PC-3 (cell line): ENCODE results near the gene TM2D1. TPM values are rescaled to one million over a fixed set of nuclear protein-coding genes. Genes with fewer than 3 reads are reported as not detected.

Experiments
- ATAC-seq: fragments of 200-7000 bp; cut with Tn5 transposase; 2 replicates; pipeline ENCODE4 v1.9.1; 2020; ENCODE audit warnings: mild to moderate bottlenecking, moderate library complexity
- BruUV-seq: library from RNA; stranded (reverse); fragments of 400-500 nt; replicated peaks from 2 replicates; lab custom pipeline; 2021; lab: Mats Ljungman, UMichigan
- CTCF ChIA-PET: fragments of 300-600 bp; sonication (Branson Sonifier 250); formaldehyde crosslinking; loops from one replicate; lab custom pipeline; 2022; ENCODE audit warnings: antibody characterized with exemption; lab: Charles Lee
- POLR2A ChIA-PET: fragments of 300-600 bp; sonication (Branson Sonifier 250); formaldehyde crosslinking; loops from one replicate; lab custom pipeline; 2022; ENCODE audit warnings: antibody characterized with exemption; ENCODE audit not compliant: unreplicated experiment; lab: Charles Lee
- DNase-seq: peaks from one replicate; pipeline ENCODE4 v3.0.0-alpha.2; 2015
- H2AFZ ChIP-seq: fragments of 300-600 bp; sonication (generic); 2 replicates; pipeline ENCODE4 v1.6.0; 2016; ENCODE audit warnings: antibody characterized with exemption, low read length
- H3F3A ChIP-seq: fragments of 300-600 bp; sonication (generic); one replicate; pipeline ENCODE4 v1.6.0; 2017; ENCODE audit warnings: antibody characterized with exemption, low read length, control low read depth, mild to moderate bottlenecking; ENCODE audit not compliant: unreplicated experiment
- H3K27ac ChIP-seq: fragments of 300-600 bp; sonication (generic); 2 replicates; pipeline ENCODE4 v1.5.1; 2016; ENCODE audit warnings: mild to moderate bottlenecking, low read length
- H3K27me3 ChIP-seq: fragments of 300-600 bp; sonication (generic); 2 replicates; pipeline ENCODE4 v1.6.1; 2016; ENCODE audit warnings: low read length, mixed read lengths
- H3K36me3 ChIP-seq: fragments of 300-600 bp; sonication (generic); 2 replicates; pipeline ENCODE4 v1.6.1; 2016; ENCODE audit warnings: low read depth, mixed run types, low read length, mixed read lengths
- H3K4me1 ChIP-seq: fragments of 300-600 bp; sonication (generic); 2 replicates; pipeline ENCODE4 v1.5.1; 2016; ENCODE audit warnings: low read length; ENCODE audit not compliant: insufficient read depth
- H3K4me2 ChIP-seq: fragments of 300-600 bp; sonication (generic); 2 replicates; pipeline ENCODE4 v1.6.0; 2016; ENCODE audit warnings: low read length
- H3K4me3 ChIP-seq: fragments of 300-600 bp; sonication (generic); 2 replicates; pipeline ENCODE4 v1.5.1; 2016; ENCODE audit warnings: mild to moderate bottlenecking, low read length, mixed read lengths
- H3K79me2 ChIP-seq: fragments of 300-600 bp; sonication (generic); 2 replicates; pipeline ENCODE4 v1.6.1; 2017; ENCODE audit warnings: low read length, mixed read lengths
- H3K9ac ChIP-seq: fragments of 300-600 bp; sonication (generic); 2 replicates; pipeline ENCODE4 v1.6.0; 2016; ENCODE audit warnings: mild to moderate bottlenecking, low read length
- H3K9me2 ChIP-seq: fragments of 300-600 bp; sonication (generic); replicated peaks from 2 replicates; pipeline ENCODE4 v1.6.1; 2016; ENCODE audit warnings: mixed run types, low read length, mixed read lengths
- H3K9me3 ChIP-seq: fragments of 300-600 bp; sonication (generic); 2 replicates; pipeline ENCODE4 v1.6.1; 2016; ENCODE audit warnings: low read length, mixed read lengths
- H4K20me1 ChIP-seq: fragments of 300-600 bp; sonication (generic); 2 replicates; pipeline ENCODE4 v1.6.1; 2016; ENCODE audit warnings: low read length, mixed read lengths
- EZH2 ChIP-seq: fragments of 300-600 bp; sonication (generic); IDR thresholded peaks from one replicate; pipeline ENCODE4 v1.6.1; 2017; ENCODE audit warnings: antibody characterized with exemption, mild to moderate bottlenecking, low read length; ENCODE audit not compliant: unreplicated experiment
- EZH2phosphoT487 ChIP-seq: fragments of 300-600 bp; sonication (generic); IDR thresholded peaks from 2 replicates; pipeline ENCODE4 v1.6.1; 2018; ENCODE audit warnings: mild to moderate bottlenecking, antibody characterized with exemption, low read length, borderline replicate concordance
- intact Hi-C: fragments of 100-400 bp; cut with micrococcal nuclease; formaldehyde crosslinking; loops from 2 replicates; pipeline ENCODE4 v1.9.0; 2023
- total RNA-seq: library from RNA; depleted of rRNA; stranded (reverse); fragments of >200 nt; gene quantifications from 2 replicates; pipeline ENCODE4 v1.2.3, GENCODE V29; 2014
- TF ChIP-seq, protein P1 (sequence below): fragments of 300-600 bp; sonication (generic); conservative IDR thresholded peaks from 2 replicates; pipeline ENCODE4 v1.5.1; 2017; ENCODE audit warnings: antibody characterized with exemption, low read depth, mild to moderate bottlenecking, low read length

TM2D1 gene
- total RNA-seq, 1 experiment from 2014 or later = 48.0 TPM

GRCh38 chr1:61641578-61642336, 83.2 kb downstream of the TM2D1 start:
- DNase-seq = peak; percentile 71
- POLR2A ChIA-PET = interaction anchor here (0.5 to 0.6 kb wide), 2 partner anchors 12 to 171 kb away, joined by 3 to 4 read pairs; no protein-coding TSS in a partner anchor
- Histone ChIP-seq H3K4me2 (peak overlapping the region; percentile 72), H3K27ac (no peak overlapping the region), H3K9ac (no peak overlapping the region), H3K4me1 (no peaks in the 10 kb centered on the region), H4K20me1 (no peaks in the 10 kb centered on the region), H3K9me3 (no peaks in the 10 kb centered on the region), H3F3A (no peaks in the 10 kb centered on the region), H3K4me3 (no peak overlapping the region), H3K36me3 (no peaks in the 10 kb centered on the region), H2AFZ (peak overlapping the region; percentile 85), H3K9me2 (no peaks in the 10 kb centered on the region), H3K27me3 (no peaks in the 10 kb centered on the region), H3K79me2 (no peaks in the 10 kb centered on the region)
- ATAC-seq = peak; percentile 98
- no peak for TF ChIP-seq EZH2
- TF ChIP-seq EZH2phosphoT487 = no peak
- TF ChIP-seq, protein P1, sequence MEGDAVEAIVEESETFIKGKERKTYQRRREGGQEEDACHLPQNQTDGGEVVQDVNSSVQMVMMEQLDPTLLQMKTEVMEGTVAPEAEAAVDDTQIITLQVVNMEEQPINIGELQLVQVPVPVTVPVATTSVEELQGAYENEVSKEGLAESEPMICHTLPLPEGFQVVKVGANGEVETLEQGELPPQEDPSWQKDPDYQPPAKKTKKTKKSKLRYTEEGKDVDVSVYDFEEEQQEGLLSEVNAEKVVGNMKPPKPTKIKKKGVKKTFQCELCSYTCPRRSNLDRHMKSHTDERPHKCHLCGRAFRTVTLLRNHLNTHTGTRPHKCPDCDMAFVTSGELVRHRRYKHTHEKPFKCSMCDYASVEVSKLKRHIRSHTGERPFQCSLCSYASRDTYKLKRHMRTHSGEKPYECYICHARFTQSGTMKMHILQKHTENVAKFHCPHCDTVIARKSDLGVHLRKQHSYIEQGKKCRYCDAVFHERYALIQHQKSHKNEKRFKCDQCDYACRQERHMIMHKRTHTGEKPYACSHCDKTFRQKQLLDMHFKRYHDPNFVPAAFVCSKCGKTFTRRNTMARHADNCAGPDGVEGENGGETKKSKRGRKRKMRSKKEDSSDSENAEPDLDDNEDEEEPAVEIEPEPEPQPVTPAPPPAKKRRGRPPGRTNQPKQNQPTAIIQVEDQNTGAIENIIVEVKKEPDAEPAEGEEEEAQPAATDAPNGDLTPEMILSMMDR = peak; percentile 78
- intact Hi-C loops = loop anchor here (10.0 kb wide), 1 partner anchor 317 kb away; no protein-coding TSS in a partner anchor
- BruUV-seq = no TSS peak
- CTCF ChIA-PET = interaction anchor here (0.5 kb wide), 1 partner anchor 215 kb away, joined by 3 read pairs; no protein-coding TSS in a partner anchor

DNA sequence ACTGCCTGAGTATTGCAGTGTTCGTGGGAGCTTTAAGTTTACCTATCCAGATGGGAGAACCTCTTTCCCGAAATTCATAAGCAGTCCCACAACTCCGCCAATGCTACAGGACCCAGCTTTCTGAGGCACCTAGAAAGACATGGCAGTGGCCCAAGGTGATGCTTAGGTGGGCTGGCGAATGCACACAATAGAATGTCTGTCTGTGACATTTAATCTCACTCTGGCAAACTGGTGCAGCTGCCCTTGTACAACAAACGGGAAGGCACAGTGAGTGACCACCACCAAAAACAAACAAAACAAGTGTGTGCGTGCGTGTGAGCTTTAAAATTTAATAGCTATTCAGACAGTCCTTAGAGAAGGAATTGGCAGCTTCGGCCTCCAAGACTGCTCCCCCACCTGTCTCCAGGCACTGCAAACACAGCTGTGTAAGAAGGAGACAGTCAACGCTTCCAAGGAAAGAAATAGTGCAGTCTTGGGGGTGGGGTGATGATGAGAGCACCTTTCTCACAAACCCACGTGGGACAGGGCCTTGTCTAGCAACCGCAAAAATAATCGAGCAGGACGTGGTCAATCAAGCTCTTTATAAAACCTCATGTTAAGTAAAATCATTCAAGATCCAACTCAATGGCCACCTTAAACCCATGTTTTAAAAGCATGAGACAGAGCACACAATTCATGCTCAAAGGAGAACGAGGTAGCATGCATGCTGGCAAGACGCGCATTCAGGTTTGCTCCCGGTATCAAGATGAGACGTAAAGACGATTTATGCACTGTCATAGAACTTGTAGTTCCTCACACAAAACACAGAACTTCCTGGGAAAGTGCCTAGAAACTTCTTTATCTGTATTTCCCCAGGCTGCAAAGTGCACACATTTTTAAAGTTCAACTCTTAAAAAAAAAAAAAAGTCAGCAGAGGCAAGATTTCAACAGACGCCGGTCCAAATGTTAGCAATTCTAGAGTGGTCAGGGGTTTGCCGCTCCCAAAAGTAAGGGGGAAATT, 84.1 kb downstream of the TM2D1 start:
- H3K4me3 ChIP-seq = no peak overlapping the region

More for the DNA sequence above, 84.1 kb downstream of the TM2D1 start:
- H3K9me2 ChIP-seq = 0 out of 2 replicates have a peak, but pooled peaks cover 2% of the 10 kb centered on the region
- POLR2A ChIA-PET = interaction anchor here (0.6 kb wide), 1 partner anchor 11 kb away, joined by 3 read pairs; no protein-coding TSS in a partner anchor
- no peaks in the 10 kb centered on the region for H4K20me1 ChIP-seq
- H2AFZ ChIP-seq = peak overlapping the region; percentile 85
- TF ChIP-seq EZH2 (no peak), EZH2phosphoT487 (no peak)
- TF ChIP-seq, protein P1 = no peak
- H3K27ac ChIP-seq = no peak overlapping the region
- H3K79me2 ChIP-seq = no peaks in the 10 kb centered on the region
- no peaks in the 10 kb centered on the region for H3K27me3 ChIP-seq
- H3K9ac ChIP-seq = no peak overlapping the region
- H3K9me3 ChIP-seq = no peaks in the 10 kb centered on the region
- DNase-seq (no peak), ATAC-seq (no peak)
- BruUV-seq = no TSS peak
- no peaks in the 10 kb centered on the region for H3F3A ChIP-seq
- H3K4me2 ChIP-seq = no peak overlapping the region; the same call in 1 of the 2 replicates
- CTCF ChIA-PET = no interaction called here
- intact Hi-C loops = loop anchor here (10.0 kb wide), 1 partner anchor 316 kb away; no protein-coding TSS in a partner anchor
- no peaks in the 10 kb centered on the region for H3K4me1 ChIP-seq
- H3K36me3 ChIP-seq = no peaks in the 10 kb centered on the region
